Heart right ventricle (tissue), 16 donors: ENCODE data around the gene RNF123. TPM values are rescaled to one million over a fixed set of nuclear protein-coding genes. Genes with fewer than 3 reads are reported as not detected.

ENCODE experiments used
- ATAC-seq, 8 donors: fragments of 200-7000 bp; cut with Tn5 transposase; one replicate each; pipeline ENCODE4 v1.9.1; 2020; ENCODE audit warnings: mild to moderate bottlenecking in 8 of 8, moderate library complexity in 8 of 8, moderate number of reproducible peaks in 1 of 8
- DNase-seq, 2 donors: peaks; one replicate each; pipeline ENCODE4 v3.0.0-alpha.2; 2020
- H3K27ac ChIP-seq, 10 donors: fragments of 200-600 bp; sonication (generic) in 2 of 10; one replicate each; pipeline versions ENCODE4 v1.5.0 to v1.8.0; 2020 to 2022; ENCODE audit warnings: mild to moderate bottlenecking in 3 of 10
- H3K27me3 ChIP-seq, 7 donors: fragments of 200-600 bp; one replicate each; pipeline ENCODE4 v1.8.0; 2021 to 2022; ENCODE audit warnings: mild to moderate bottlenecking in 2 of 7
- H3K36me3 ChIP-seq, 9 donors: fragments of 200-600 bp; sonication (generic) in 1 of 9; one replicate each; pipeline versions ENCODE4 v1.5.0 to v1.8.0; 2020 to 2022; ENCODE audit warnings: mild to moderate bottlenecking in 2 of 9
- H3K4me1 ChIP-seq, 9 donors: fragments of 200-600 bp; sonication (generic) in 1 of 9; one replicate each; pipeline versions ENCODE4 v1.5.0 to v1.8.0; 2020 to 2022; ENCODE audit warnings: mild to moderate bottlenecking in 4 of 9
- H3K4me3 ChIP-seq, 10 donors: fragments of 200-600 bp; sonication (generic) in 2 of 10; one replicate each; pipeline versions ENCODE4 v1.5.0 to v1.8.0; 2020 to 2022; ENCODE audit warnings: mild to moderate bottlenecking in 7 of 10, moderate library complexity in 2 of 10
- H3K9me3 ChIP-seq, 11 donors: fragments of 200-600 bp in 10 of 11; sonication (generic) in 2 of 11; one replicate each; pipeline versions ENCODE4 v1.5.0 to v1.8.0; 2013 to 2022; ENCODE audit warnings: mild to moderate bottlenecking in 2 of 11, control low read depth in 1 of 11, moderate library complexity in 1 of 11
- CTCF ChIP-seq, 9 donors: fragments of 200-600 bp; sonication (generic) in 2 of 9; IDR thresholded peaks; one replicate each; pipeline versions ENCODE4 v1.5.0 to v1.8.0; 2021 to 2022; ENCODE audit warnings: antibody characterized with exemption in 9 of 9, mild to moderate bottlenecking in 5 of 9, moderate library complexity in 1 of 9
- WGBS, 2 donors: extraction: QIAGEN DNeasy Blood & Tissue Kit; methylation state at CpG; one replicate each; pipeline ENCODE4 v1.1.7; 2013; ENCODE audit warnings: inconsistent platforms in 1 of 2; 5-methylcytosine and 5-hydroxymethylcytosine counted together
- intact Hi-C, 10 donors: fragments of 100-400 bp; cut with DNase I; formaldehyde crosslinking; loops; one replicate each; pipeline versions ENCODE4 v1.11.1 to v1.14.2; 2022
- polyA plus RNA-seq, 2 donors: library from polyadenylated mRNA; stranded (reverse); fragments of 200-250 nt; gene quantifications; one replicate each; pipeline ENCODE4 v1.2.3, GENCODE V29; 2013
- total RNA-seq, 10 donors: library from RNA; stranded (reverse); fragmentation: NEBNext Ultra II Directional in 3 of 10; extraction: Animal tissue kit (Norgen Biotek cat#: 25700) in 3 of 10; gene quantifications; one replicate each; pipeline versions ENCODE4 v1.2.1 to v1.2.4, GENCODE V29; 2021 to 2023
- donor health status: Arrhythmogenic right ventricular cardiomyopathy.
- donor health status: ischemic (EF 13 %, LVEDD 7.1; RV severe dilation, severe dysfunction).
- donor health status: healthy with polysubstance abuse.
- donor health status: DM: no; HTN: yes; CAD: no.
- donor health status: DM: no; HTN: no; CAD: no.
- donor health status: ischemic (EF 25% LVEDD 6.9; RV normal size, moderate dysfunction).
- donor health status: ischemic (EF 25% LVEDD 5.7; RV mildly dilated, moderate dysfunction).
- donor health status: healthy.
- donor health status: DM: yes; HTN: yes; CAD: no.
- donor health status: Ischemic cardiomyopathy.
- donor health status: ischemic (EF 35%, LVEDD 5.7; RV mildly dilated, moderate dysfunction).
- donor health status: nonischemic (EF 11% LVEDD 7.7; RV severe dilation, severe dysfunction).
- donor health status: DM: yes; HTN: yes; CAD: no.
- donor health status: PGD.
- donor health status: ischemic (EF 29% LVEDD 5.4; RV normal size, mild dysfunction).
- donor health status: nonischemic (EF 23%, LVEDD 6.1; RV moderate dilation, normal function).

RNF123 gene
- total and polyA plus RNA-seq, 12 donors = 23.6 to 61.8 (median 48.7) TPM

- Histone ChIP-seq H3K27ac (no peak overlapping the region), H3K36me3 (peaks cover 0 to 97% (median 31%) of the 10 kb centered on the region in 9 donors), H3K27me3 (no peaks in the 10 kb centered on the region), H3K4me1 (peaks cover 0 to 26% (median 0%) of the 10 kb centered on the region in 9 donors), H3K4me3 (no peak overlapping the region), H3K9me3 (no peaks in the 10 kb centered on the region)
- WGBS, 2 donors = 94% methylated on average over 11 of the region's 11 CpGs
- intact Hi-C loops = loop anchor here in 8 of 10 donors (2.0 to 10.0 kb wide), 7 partner anchors 134 to 212 kb away; partner anchors contain the start of gene MST1R (in 3 of the 8)
- DNase-seq = no peak
- no peak for ATAC-seq
- TF ChIP-seq CTCF (IDR thresholded peaks at IDR 0.05) = no peak
These were observed 13.3 kb downstream of the RNF123 start for GRCh38 chr3:49702672-49703071.

GRCh38 chr3:49703443-49703927 is 14.1 kb downstream of the RNF123 start:
- DNase-seq = peak; percentile 44
- H3K9me3 ChIP-seq = no peaks in the 10 kb centered on the region
- intact Hi-C loops = loop anchor here in 8 of 10 donors (2.0 to 10.0 kb wide), 7 partner anchors 133 to 211 kb away; partner anchors contain the start of gene MST1R (in 3 of the 8)
- ATAC-seq = peak; percentile 61 to 76 (median 67)
- peak; percentile 47 to 85 (median 80) for TF ChIP-seq CTCF (IDR thresholded peaks at IDR 0.05)
- H3K4me1 ChIP-seq = peaks cover 0 to 23% (median 0%) of the 10 kb centered on the region in 9 donors
- no peak overlapping the region for H3K4me3 ChIP-seq
- H3K27me3 ChIP-seq = no peaks in the 10 kb centered on the region
- H3K27ac ChIP-seq = no peak overlapping the region
- H3K36me3 ChIP-seq = peaks cover 0 to 95% (median 31%) of the 10 kb centered on the region in 9 donors
- WGBS, 2 donors = 56 to 61% methylated on average over 14 of the region's 14 CpGs

- Histone ChIP-seq H3K9me3 (no peaks in the 10 kb centered on the region), H3K36me3 (peaks cover 0 to 97% (median 31%) of the 10 kb centered on the region in 9 donors), H3K27ac (no peak overlapping the region), H3K27me3 (no peaks in the 10 kb centered on the region), H3K4me1 (peaks cover 0 to 19% (median 0%) of the 10 kb centered on the region in 9 donors), H3K4me3 (no peak overlapping the region)
- no peak for DNase-seq
- ATAC-seq = no peak
- TF ChIP-seq CTCF (IDR thresholded peaks at IDR 0.05) = no peak
- intact Hi-C loops = loop anchor here in 8 of 10 donors (2.0 to 10.0 kb wide), 7 partner anchors 133 to 211 kb away; partner anchors contain the start of gene MST1R (in 3 of the 8)
- WGBS, 2 donors = 86 to 96% methylated on average over 7 of the region's 7 CpGs
These were observed 14.6 kb downstream of the RNF123 start for GRCh38 chr3:49703956-49704355.

GRCh38 chr3:49704629-49705028 is 15.3 kb downstream of the RNF123 start:
- intact Hi-C loops = loop anchor here in 7 of 10 donors (5.0 to 10.0 kb wide), 6 partner anchors 133 to 210 kb away; partner anchors contain the start of gene MST1R (in 3 of the 7)
- 96 to 99% methylated on average over 8 of the region's 8 CpGs for WGBS, 2 donors
- Histone ChIP-seq H3K27ac (no peak overlapping the region), H3K9me3 (no peaks in the 10 kb centered on the region), H3K36me3 (peaks cover 0 to 91% (median 31%) of the 10 kb centered on the region in 9 donors), H3K4me1 (peaks cover 0 to 12% (median 0%) of the 10 kb centered on the region in 9 donors), H3K27me3 (no peaks in the 10 kb centered on the region), H3K4me3 (no peak overlapping the region)
- no peak for DNase-seq
- TF ChIP-seq CTCF (IDR thresholded peaks at IDR 0.05) = no peak
- ATAC-seq = no peak
